ENCODE data around the gene GSDME.

Gene GSDME

GRCh38 chr7:24769014-24769830, 12.0 kb upstream of the GSDME start:
- TF ChIP-seq, protein P1, sequence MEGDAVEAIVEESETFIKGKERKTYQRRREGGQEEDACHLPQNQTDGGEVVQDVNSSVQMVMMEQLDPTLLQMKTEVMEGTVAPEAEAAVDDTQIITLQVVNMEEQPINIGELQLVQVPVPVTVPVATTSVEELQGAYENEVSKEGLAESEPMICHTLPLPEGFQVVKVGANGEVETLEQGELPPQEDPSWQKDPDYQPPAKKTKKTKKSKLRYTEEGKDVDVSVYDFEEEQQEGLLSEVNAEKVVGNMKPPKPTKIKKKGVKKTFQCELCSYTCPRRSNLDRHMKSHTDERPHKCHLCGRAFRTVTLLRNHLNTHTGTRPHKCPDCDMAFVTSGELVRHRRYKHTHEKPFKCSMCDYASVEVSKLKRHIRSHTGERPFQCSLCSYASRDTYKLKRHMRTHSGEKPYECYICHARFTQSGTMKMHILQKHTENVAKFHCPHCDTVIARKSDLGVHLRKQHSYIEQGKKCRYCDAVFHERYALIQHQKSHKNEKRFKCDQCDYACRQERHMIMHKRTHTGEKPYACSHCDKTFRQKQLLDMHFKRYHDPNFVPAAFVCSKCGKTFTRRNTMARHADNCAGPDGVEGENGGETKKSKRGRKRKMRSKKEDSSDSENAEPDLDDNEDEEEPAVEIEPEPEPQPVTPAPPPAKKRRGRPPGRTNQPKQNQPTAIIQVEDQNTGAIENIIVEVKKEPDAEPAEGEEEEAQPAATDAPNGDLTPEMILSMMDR (IDR thresholded peaks at IDR 0.05), result no peak
- peaks cover 27% of the 10 kb centered on the region for H3K9me3 Mint-ChIP-seq
- H3K4me3 Mint-ChIP-seq, result no peak overlapping the region
- peaks cover 8% of the 10 kb centered on the region for H3K4me1 Mint-ChIP-seq
- no peaks in the 10 kb centered on the region for H3K36me3 Mint-ChIP-seq (ENCODE audit: low read depth)
- H3K27me3 Mint-ChIP-seq (ENCODE audit: low read depth, poor library complexity), result peaks cover 9% of the 10 kb centered on the region
- no peak overlapping the region for H3K27ac Mint-ChIP-seq
- no peak for DNase-seq

- Mint-ChIP-seq H3K4me3 (no peak overlapping the region), H3K36me3 (ENCODE audit: low read depth) (no peaks in the 10 kb centered on the region), H3K27me3 (ENCODE audit: low read depth, poor library complexity) (peaks cover 5% of the 10 kb centered on the region), H3K4me1 (peaks cover 8% of the 10 kb centered on the region), H3K9me3 (peaks cover 26% of the 10 kb centered on the region), H3K27ac (no peak overlapping the region)
- TF ChIP-seq, protein P1 (IDR thresholded peaks at IDR 0.05), result no peak
- DNase-seq, result no peak
Observed at GRCh38 chr7:24767878-24768569, 10.8 kb upstream of the GSDME start.

GRCh38 chr7:24764972-24765744, 7.9 kb upstream of the GSDME start:
- Mint-ChIP-seq H3K4me3 (no peak overlapping the region), H3K27me3 (ENCODE audit: low read depth, poor library complexity) (peaks cover 5% of the 10 kb centered on the region), H3K4me1 (peaks cover 8% of the 10 kb centered on the region), H3K36me3 (ENCODE audit: low read depth) (no peaks in the 10 kb centered on the region), H3K9me3 (peaks cover 2% of the 10 kb centered on the region), H3K27ac (no peak overlapping the region)
- TF ChIP-seq, protein P1 (IDR thresholded peaks at IDR 0.05), result no peak
- no peak for DNase-seq

DNA sequence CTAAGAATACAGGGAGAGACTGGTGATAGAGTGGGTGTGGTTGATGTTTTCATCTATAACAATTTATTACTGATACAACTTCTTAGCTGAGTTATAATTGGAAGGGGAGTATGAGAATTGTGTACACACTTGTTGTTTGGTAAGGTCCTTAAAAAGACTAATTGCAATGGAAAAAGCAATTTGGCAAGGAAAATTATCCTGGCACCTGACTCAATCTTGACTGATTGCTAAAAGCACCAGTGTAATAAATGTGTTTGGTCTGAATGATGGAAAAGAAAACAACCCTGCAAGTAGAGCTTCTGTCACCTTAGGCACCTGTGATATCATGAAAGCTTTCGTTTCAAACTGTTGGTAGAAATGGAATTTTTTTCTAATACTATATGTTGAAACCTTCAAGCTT, 6.7 kb upstream of the GSDME start:
- peaks cover 15% of the 10 kb centered on the region for H3K27me3 Mint-ChIP-seq (ENCODE audit: low read depth, poor library complexity)
- H3K4me1 Mint-ChIP-seq, result peaks cover 8% of the 10 kb centered on the region
- no peak for DNase-seq
- TF ChIP-seq, protein P1 (IDR thresholded peaks at IDR 0.05), result no peak
- H3K4me3 Mint-ChIP-seq, result no peak overlapping the region
- H3K36me3 Mint-ChIP-seq (ENCODE audit: low read depth), result no peaks in the 10 kb centered on the region
- no peak overlapping the region for H3K27ac Mint-ChIP-seq
- no peaks in the 10 kb centered on the region for H3K9me3 Mint-ChIP-seq

DNA sequence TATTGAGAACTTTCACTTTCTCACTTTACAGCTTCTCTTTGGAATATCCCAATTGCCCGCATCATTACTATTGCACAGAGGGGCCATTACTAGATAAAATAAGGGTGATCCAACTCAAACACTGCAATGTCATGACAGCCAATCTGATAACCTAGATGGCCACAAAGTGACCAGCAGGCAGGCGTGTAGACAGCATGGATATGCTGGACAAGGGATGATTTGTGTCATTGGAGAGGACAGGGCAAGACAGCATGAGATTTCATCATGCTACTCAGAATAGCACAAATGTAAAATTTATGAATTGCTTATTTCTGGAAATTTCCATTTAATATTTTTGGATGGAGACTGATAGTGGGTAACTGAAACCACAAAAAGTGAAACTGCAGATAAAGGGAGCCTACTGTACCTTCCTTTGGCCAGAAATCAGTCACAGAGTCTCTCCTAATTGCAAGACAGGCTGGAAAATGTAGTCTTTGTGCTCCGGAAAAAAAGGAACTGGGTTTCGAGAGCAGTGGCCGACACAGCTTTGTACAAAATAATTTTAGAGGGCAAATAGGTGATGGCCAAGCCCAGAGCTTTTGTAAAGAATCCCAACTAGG, 6.1 kb upstream of the GSDME start:
- Mint-ChIP-seq H3K4me3 (no peak overlapping the region), H3K36me3 (ENCODE audit: low read depth) (no peaks in the 10 kb centered on the region), H3K27me3 (ENCODE audit: low read depth, poor library complexity) (peaks cover 21% of the 10 kb centered on the region), H3K9me3 (no peaks in the 10 kb centered on the region), H3K4me1 (peaks cover 11% of the 10 kb centered on the region), H3K27ac (no peak overlapping the region)
- TF ChIP-seq, protein P1 (IDR thresholded peaks at IDR 0.05), result no peak
- DNase-seq, result no peak
